A549 (cell line): ENCODE measurements around the gene SKAP1. TPM values are rescaled to one million over a fixed set of nuclear protein-coding genes. Genes with fewer than 3 reads are reported as not detected.
A peak's percentile ranks its signal among the peaks of the same experiment; 100 is the strongest.
"Not testable (repeated sequence)": the region's sequence is repeated elsewhere in the genome, so short reads cannot be mapped to it uniquely, and the experiment has no call there.

Source experiments
- ATAC-seq, 2 experiments: fragments of 200-7000 bp in 1 of 2; fragments of >200 bp in 1 of 2; cut with Nextera tagmentation in 1 of 2; cut with Tn5 transposase in 1 of 2; 3 replicates each; pipeline versions ENCODE4 v1.8.0 to v1.9.1; 2018 to 2020; ENCODE audit warnings: mild to moderate bottlenecking in 1 of 2, moderate library complexity in 1 of 2
- CTCF ChIA-PET: fragments of 300-600 bp; sonication (Branson Sonifier 250); formaldehyde crosslinking; extraction: SDS; loops from one replicate; lab custom pipeline; 2021; ENCODE audit warnings: antibody characterized with exemption, inconsistent platforms; lab: Yijun Ruan, JAX
- POLR2A ChIA-PET: fragments of 350-600 bp; formaldehyde crosslinking; extraction: SDS; loops from one replicate; lab custom pipeline; 2021; ENCODE audit warnings: antibody characterized with exemption, inconsistent platforms; lab: Yijun Ruan, JAX
- DNase-seq, 2 experiments: peaks; one replicate each; pipeline versions ENCODE4 v3.0.0 to v3.0.0-alpha.2; 2011 to 2016; ENCODE audit warnings: low read depth in 1 of 2, low spot score in 1 of 2
- FAIRE-seq: peaks from 2 replicates; lab custom pipeline; 2011; peaks lifted over from hg19 to GRCh38; lab: Jason Lieb, UNC
- H3K27ac ChIP-seq, 2 experiments: fragments of >200 bp; sonication (Bioruptor Twin); formaldehyde crosslinking; 3 replicates each; pipeline ENCODE4 v1.5.1; 2016 to 2017
- H3K4me1 ChIP-seq: fragments of >200 bp; sonication (Bioruptor Twin); formaldehyde crosslinking; 3 replicates; pipeline ENCODE4 v1.6.1; 2016
- H3K4me2 ChIP-seq: fragments of >200 bp; sonication (Bioruptor Twin); formaldehyde crosslinking; 3 replicates; pipeline ENCODE4 v1.6.1; 2016
- H3K4me3 ChIP-seq: fragments of >200 bp; sonication (Bioruptor Twin); formaldehyde crosslinking; 3 replicates; pipeline ENCODE4 v1.5.1; 2016
- H3K9me3 ChIP-seq: fragments of >200 bp; sonication (Bioruptor Twin); formaldehyde crosslinking; 3 replicates; pipeline ENCODE4 v1.6.1; 2016
- CEBPB ChIP-seq, 2 experiments: fragments of >200 bp in 1 of 2; sonication (Bioruptor Twin) in 1 of 2; formaldehyde crosslinking in 1 of 2; IDR thresholded peaks; 2 replicates each; pipeline ENCODE4 v1.6.1; 2012 to 2016
- CHD2 ChIP-seq: fragments of 150-350 bp; IDR thresholded peaks from 2 replicates; pipeline ENCODE4 v1.6.1; 2014; ENCODE audit warnings: low read length; ENCODE audit not compliant: partially characterized antibody
- EHF ChIP-seq: fragments of 250-450 bp; sonication (Bioruptor Pico); IDR thresholded peaks from 2 replicates; pipeline ENCODE4 v1.5.0; 2020; ENCODE audit warnings: mild to moderate bottlenecking
- ELK1 ChIP-seq: fragments of 150-350 bp; IDR thresholded peaks from 2 replicates; pipeline ENCODE4 v1.6.1; 2014; ENCODE audit warnings: low read depth, mild to moderate bottlenecking, low read length
- ESRRA ChIP-seq: fragments of 150-350 bp; IDR thresholded peaks from 2 replicates; pipeline ENCODE4 v1.6.1; 2014; ENCODE audit warnings: mild to moderate bottlenecking, low read length, borderline replicate concordance
- HDAC2 ChIP-seq: fragments of 200-600 bp; sonication (generic); IDR thresholded peaks from 2 replicates; pipeline ENCODE4 v1.6.1; 2016
- HES2 ChIP-seq: fragments of >200 bp; sonication (Bioruptor Twin); formaldehyde crosslinking; IDR thresholded peaks from 2 replicates; pipeline ENCODE4 v1.6.1; 2016
- HEYL ChIP-seq: fragments of 250-450 bp; sonication (Bioruptor Pico); IDR thresholded peaks from 2 replicates; pipeline ENCODE4 v1.8.0; 2021; ENCODE audit warnings: mild to moderate bottlenecking, moderate library complexity
- HOXA7 ChIP-seq: fragments of 250-450 bp; sonication (Bioruptor Pico); IDR thresholded peaks from 2 replicates; pipeline ENCODE4 v1.5.0; 2020; ENCODE audit warnings: mild to moderate bottlenecking, moderate library complexity
- JUNB ChIP-seq: fragments of >200 bp; sonication (Bioruptor Twin); formaldehyde crosslinking; IDR thresholded peaks from 2 replicates; pipeline ENCODE4 v1.6.1; 2016
- MAFK ChIP-seq: fragments of 450-650 bp; IDR thresholded peaks from 2 replicates; pipeline ENCODE4 v1.6.1; 2014; ENCODE audit not compliant: partially characterized antibody
- MAZ ChIP-seq: fragments of 150-350 bp; IDR thresholded peaks from 2 replicates; pipeline ENCODE4 v1.6.1; 2014; ENCODE audit warnings: antibody characterized with exemption, low read depth, low read length, borderline replicate concordance
- NR3C1 ChIP-seq: fragments of >200 bp; sonication (Bioruptor Twin); formaldehyde crosslinking; IDR thresholded peaks from 3 replicates; pipeline ENCODE4 v1.6.1; 2017
- PBX3 ChIP-seq: IDR thresholded peaks from 2 replicates; pipeline ENCODE4 v1.6.1; 2012
- POLR2AphosphoS2 ChIP-seq: conservative IDR thresholded peaks from 2 replicates; pipeline ENCODE4 v1.6.1; 2012; ENCODE audit warnings: low read length, improper control_type of control experiment, inconsistent platforms
- RARB ChIP-seq: fragments of 250-450 bp; sonication (Bioruptor Pico); IDR thresholded peaks from 2 replicates; pipeline ENCODE4 v1.8.0; 2021; ENCODE audit warnings: mild to moderate bottlenecking, moderate library complexity
- RNF2 ChIP-seq: fragments of 200-600 bp; sonication (generic); IDR thresholded peaks from 2 replicates; pipeline ENCODE4 v1.6.1; 2016; ENCODE audit warnings: low read depth, mild to moderate bottlenecking, antibody characterized with exemption, moderate library complexity, borderline replicate concordance
- TP53 ChIP-seq: fragments of 250-450 bp; sonication (Bioruptor Pico); IDR thresholded peaks from 2 replicates; pipeline ENCODE4 v1.5.0; 2021; ENCODE audit warnings: mild to moderate bottlenecking, moderate library complexity
- ZC3H11A ChIP-seq: fragments of 450-650 bp; IDR thresholded peaks from 2 replicates; pipeline ENCODE4 v1.6.1; 2014; ENCODE audit warnings: antibody characterized with exemption, mild to moderate bottlenecking
- WGBS: methylation state at CpG from one replicate; pipeline ENCODE4 v1.1.6; 2017; ENCODE audit errors: missing lambda C conversion rate; 5-methylcytosine and 5-hydroxymethylcytosine counted together
- polyA plus RNA-seq, 4 experiments: library from polyadenylated mRNA; depleted of rRNA in 3 of 4; stranded (reverse); fragments of >200 nt; fragmentation: RNase III in 1 of 4; extraction: RNeasy Plus Mini Kit Qiagen cat#74134 plus additional on column Dnase treatment in 1 of 4; gene quantifications; 2 replicates in 3 of 4; 3 replicates in 1 of 4; pipeline ENCODE4 v1.2.3, GENCODE V29; 2011 to 2017

The SKAP1 gene
- polyA plus RNA-seq, 2 of the 4 experiments (the other 2 are of a cell fraction) = 0.14 to 0.78 TPM

- Histone ChIP-seq H3K4me3 (no peak overlapping the region), H3K4me2 (no peak overlapping the region), H3K9me3 (no peaks in the 10 kb centered on the region), H3K4me1 (no peaks in the 10 kb centered on the region), H3K27ac (no peak overlapping the region)
- 50% methylated on average over 4 of the region's 4 CpGs for WGBS
- ATAC-seq = no peak
- TF ChIP-seq CEBPB (IDR thresholded peaks at IDR 0.05) (no peak), MAFK (no peak), RNF2 (no peak), JUNB (no peak), HES2 (no peak), POLR2AphosphoS2 (no peak), HOXA7 (CRISPR knock-in tag) (no peak), HEYL (CRISPR knock-in tag) (no peak), ELK1 (no peak)
- CTCF ChIA-PET = interaction anchor here (0.5 to 0.6 kb wide), 2 partner anchors 9 to 18 kb away, joined by 3 to 5 read pairs; no protein-coding TSS in a partner anchor
- no peak for DNase-seq
- POLR2A ChIA-PET = no interaction called here
- no peak for FAIRE-seq
These were observed 3.1 kb downstream of the SKAP1 start for GRCh38 chr17:48426761-48427500.

GRCh38 chr17:48426019-48426665 is 3.9 kb downstream of the SKAP1 start:
- no peaks in the 10 kb centered on the region for H3K9me3 ChIP-seq
- no peaks in the 10 kb centered on the region for H3K4me1 ChIP-seq
- no peak for FAIRE-seq
- POLR2A ChIA-PET = no interaction called here
- CTCF ChIA-PET = interaction anchor here (0.5 to 0.9 kb wide), 5 partner anchors 9 to 75 kb away, joined by 3 to 5 read pairs (median 3); no protein-coding TSS in a partner anchor
- no peak overlapping the region for H3K4me3 ChIP-seq
- no peak for ATAC-seq
- no peak overlapping the region for H3K4me2 ChIP-seq
- H3K27ac ChIP-seq = no peak overlapping the region
- 87% methylated on average over 3 of the region's 3 CpGs for WGBS
- no peak for DNase-seq
- TF ChIP-seq HDAC2 = no peak
- TF ChIP-seq ESRRA = no peak
- TF ChIP-seq PBX3 = no peak

- POLR2A ChIA-PET, H3K27ac ChIP-seq, H3K4me1 ChIP-seq, H3K4me3 ChIP-seq, H3K9me3 ChIP-seq, H3K4me2 ChIP-seq, ATAC-seq, FAIRE-seq: not testable (repeated sequence)
- peak in 1 of 2 experiments; percentile 12 for DNase-seq
- 85% methylated on average over 3 of the region's 3 CpGs for WGBS
- CTCF ChIA-PET = interaction anchor here (0.6 to 1.6 kb wide), 4 partner anchors 13 to 35 kb away, joined by 3 to 6 read pairs (median 4); no protein-coding TSS in a partner anchor
These were observed 8.0 kb downstream of the SKAP1 start for GRCh38 chr17:48422060-48422459.

GRCh38 chr17:48420823-48421222 is 9.2 kb downstream of the SKAP1 start:
- DNase-seq (no peak), ATAC-seq (no peak), FAIRE-seq (no peak)
- Histone ChIP-seq H3K4me1 (no peaks in the 10 kb centered on the region), H3K9me3 (no peaks in the 10 kb centered on the region), H3K4me3 (no peak overlapping the region), H3K4me2 (no peak overlapping the region), H3K27ac (no peak overlapping the region)
- ChIA-PET CTCF (interaction anchor here (0.7 to 1.6 kb wide), 4 partner anchors 24 to 86 kb away, joined by 3 to 6 read pairs (median 4); no protein-coding TSS in a partner anchor), POLR2A (interaction anchor here (0.6 kb wide), 1 partner anchor 183 kb away, joined by 3 read pairs; no protein-coding TSS in a partner anchor)
- TF ChIP-seq RARB = no peak
- TF ChIP-seq EHF (CRISPR knock-in tag) = no peak
- TF ChIP-seq TP53 = no peak
- no peak for TF ChIP-seq ZC3H11A
- no peak for TF ChIP-seq HOXA7 (CRISPR knock-in tag)
- no peak for TF ChIP-seq HDAC2
- TF ChIP-seq NR3C1 = no peak
- no peak for TF ChIP-seq CHD2
- TF ChIP-seq CEBPB (IDR thresholded peaks at IDR 0.05) = no peak
- TF ChIP-seq MAZ = no peak
- WGBS = 38% methylated on average over 4 of the region's 4 CpGs
